Activated CD8-positive, alpha-beta T cell treated with anti-CD3 and anti-CD28 coated beads for 36 hours (primary cell): ENCODE data around the gene ZNF585A. TPM values are rescaled to one million over a fixed set of nuclear protein-coding genes. Genes with fewer than 3 reads are reported as not detected.
A peak's percentile ranks its signal among the peaks of the same experiment; 100 is the strongest.
"Not testable (repeated sequence)": the region's sequence is repeated elsewhere in the genome, so short reads cannot be mapped to it uniquely, and the experiment has no call there.

Experiments used
- ATAC-seq: fragments of 200-7000 bp; cut with Tn5 transposase; one replicate; pipeline ENCODE4 v1.10.0; 2021; ENCODE audit warnings: mild to moderate bottlenecking, moderate library complexity
- CTCF ChIA-PET: fragments of 350-600 bp; sonication (Branson Sonifier 250); formaldehyde crosslinking; loops from one replicate; lab custom pipeline; 2021; ENCODE audit warnings: antibody characterized with exemption; lab: Charles Lee
- POLR2A ChIA-PET: fragments of 350-600 bp; sonication (Branson Sonifier 250); formaldehyde crosslinking; loops from one replicate; lab custom pipeline; 2021; ENCODE audit warnings: antibody characterized with exemption; lab: Charles Lee
- DNase-seq: peaks from one replicate; pipeline ENCODE4 v3.0.0-alpha.2; 2020
- H3K27ac Mint-ChIP-seq: one replicate; pipeline ENCODE4 v1.8.0; 2021; ENCODE audit warnings: mild to moderate bottlenecking, mixed read lengths
- H3K27me3 Mint-ChIP-seq: one replicate; pipeline ENCODE4 v1.8.0; 2021; ENCODE audit warnings: mixed read lengths
- H3K36me3 Mint-ChIP-seq: one replicate; pipeline ENCODE4 v1.8.0; 2021; ENCODE audit warnings: low read depth, mixed read lengths
- H3K4me1 Mint-ChIP-seq: one replicate; pipeline ENCODE4 v1.8.0; 2021; ENCODE audit warnings: low read depth, mixed read lengths
- H3K4me3 Mint-ChIP-seq: one replicate; pipeline ENCODE4 v1.8.0; 2021; ENCODE audit warnings: mild to moderate bottlenecking, moderate library complexity, mixed read lengths
- H3K9me3 Mint-ChIP-seq: one replicate; pipeline ENCODE4 v1.8.0; 2021; ENCODE audit warnings: mixed read lengths
- CTCF ChIP-seq: fragments of 200-600 bp; IDR thresholded peaks from one replicate; pipeline ENCODE4 v1.8.0; 2022; ENCODE audit warnings: antibody characterized with exemption, mild to moderate bottlenecking
- intact Hi-C: fragments of 100-400 bp; cut with micrococcal nuclease; formaldehyde crosslinking; loops from one replicate; pipeline ENCODE4 v1.10.0; 2022
- total RNA-seq, 2 experiments: library from RNA; stranded (reverse); gene quantifications; one replicate each; pipeline ENCODE4 v1.2.3, GENCODE V29; 2021

Gene ZNF585A
- total RNA-seq, 2 experiments from 2014 or later: 7.0 to 9.5 TPM

GRCh38 chr19:37217775-37218591, 45.5 kb upstream of the ZNF585A start, which contains the start of gene ZNF383:
Gene ZNF383, plus strand, starts transcription at chr19:37218214. Its CDS starts 12,240 bp downstream, at chr19:37230454.
- intact Hi-C loops: no loop called here
- ATAC-seq: peak; percentile 90
- Mint-ChIP-seq H3K36me3 (peaks cover 45% of the 10 kb centered on the region), H3K4me1 (peaks cover 25% of the 10 kb centered on the region), H3K27me3 (no peaks in the 10 kb centered on the region), H3K4me3 (peak within 1 kb of the TSS; percentile 95), H3K9me3 (peaks cover 6% of the 10 kb centered on the region), H3K27ac (peak within 1 kb of the TSS; percentile 99)
- TF ChIP-seq CTCF: no peak
- DNase-seq: peak; percentile 90
- POLR2A ChIA-PET: interaction anchor here (0.9 to 1.6 kb wide), 3 partner anchors 9 to 689 kb away, joined by 3 to 5 read pairs (median 4); partner anchors contain the start of genes ZNF260 and ZNF420
- CTCF ChIA-PET: interaction anchor here (1.1 kb wide), 1 partner anchor 10 kb away, joined by 4 read pairs; no protein-coding TSS in a partner anchor

DNA sequence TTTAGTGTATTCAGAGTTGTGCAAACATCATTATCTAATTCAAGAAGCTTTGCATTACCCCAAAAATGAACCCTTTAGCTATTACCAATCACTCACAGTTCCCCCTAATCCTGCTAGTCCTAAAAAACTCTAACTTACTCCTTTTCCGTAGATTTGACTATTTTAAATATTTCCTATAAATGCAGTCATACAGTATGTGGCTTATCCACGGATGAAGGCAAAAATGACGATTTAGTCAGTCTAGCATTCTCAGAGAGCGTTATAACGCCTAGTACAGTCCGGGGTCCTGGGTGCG, 44.9 kb upstream of the ZNF585A start:
- Mint-ChIP-seq H3K27ac (peak overlapping the region; percentile 99), H3K27me3 (no peaks in the 10 kb centered on the region)
- no peak for ATAC-seq

GRCh38 chr19:37197768-37198167, 25.3 kb upstream of the ZNF585A start:
- H3K27ac Mint-ChIP-seq: no peak overlapping the region
- DNase-seq: no peak
- no peaks in the 10 kb centered on the region for H3K27me3 Mint-ChIP-seq
- no peak overlapping the region for H3K4me3 Mint-ChIP-seq
- no peak for TF ChIP-seq CTCF
- intact Hi-C loops: no loop called here
- no peaks in the 10 kb centered on the region for H3K4me1 Mint-ChIP-seq
- H3K36me3 Mint-ChIP-seq: peaks cover 78% of the 10 kb centered on the region
- ATAC-seq: no peak
- POLR2A ChIA-PET: no interaction called here
- CTCF ChIA-PET: no interaction called here
- H3K9me3 Mint-ChIP-seq: peaks cover 30% of the 10 kb centered on the region

More for the DNA sequence above, 44.9 kb upstream of the ZNF585A start:
- peaks cover 5% of the 10 kb centered on the region for H3K9me3 Mint-ChIP-seq
- no peak for TF ChIP-seq CTCF
- POLR2A ChIA-PET: interaction anchor here (0.9 to 1.6 kb wide), 3 partner anchors 9 to 689 kb away, joined by 3 to 5 read pairs (median 4); partner anchors contain the start of genes ZNF260 and ZNF420
- peak overlapping the region; percentile 95 for H3K4me3 Mint-ChIP-seq
- peaks cover 22% of the 10 kb centered on the region for H3K4me1 Mint-ChIP-seq
- intact Hi-C loops: no loop called here
- no peak for DNase-seq
- peaks cover 39% of the 10 kb centered on the region for H3K36me3 Mint-ChIP-seq
- CTCF ChIA-PET: interaction anchor here (1.1 kb wide), 1 partner anchor 11 kb away, joined by 4 read pairs; no protein-coding TSS in a partner anchor

DNA sequence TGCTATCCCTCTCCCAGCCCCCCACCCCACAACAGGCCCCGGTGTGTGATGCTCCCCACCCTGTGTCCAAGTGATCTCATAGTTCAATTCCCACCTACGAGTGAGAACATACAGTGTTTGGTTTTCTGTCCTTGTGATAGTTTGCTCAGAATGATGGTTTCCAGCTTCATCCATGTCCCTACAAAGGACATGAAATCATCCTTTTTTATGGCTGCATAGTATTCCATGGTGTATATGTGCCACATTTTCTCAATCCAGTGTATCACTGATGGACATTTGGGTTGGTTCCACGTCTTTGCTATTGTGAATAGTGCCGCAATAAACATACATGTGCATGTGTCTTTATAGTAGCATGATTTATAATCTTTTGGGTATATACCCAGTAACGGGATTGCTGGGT, 24.6 kb upstream of the ZNF585A start:
- H3K27ac Mint-ChIP-seq, POLR2A ChIA-PET, intact Hi-C loops, H3K4me3 Mint-ChIP-seq, DNase-seq, ATAC-seq, CTCF ChIA-PET, H3K4me1 Mint-ChIP-seq, H3K27me3 Mint-ChIP-seq: not testable (repeated sequence)
- Mint-ChIP-seq H3K36me3 (peaks cover 76% of the 10 kb centered on the region), H3K9me3 (peaks cover 31% of the 10 kb centered on the region)

GRCh38 chr19:37195248-37195647, 22.8 kb upstream of the ZNF585A start:
- intact Hi-C loops, DNase-seq, H3K4me3 Mint-ChIP-seq, ATAC-seq, CTCF ChIA-PET, H3K27me3 Mint-ChIP-seq, H3K27ac Mint-ChIP-seq, H3K4me1 Mint-ChIP-seq: not testable (repeated sequence)
- Mint-ChIP-seq H3K9me3 (peaks cover 36% of the 10 kb centered on the region), H3K36me3 (peaks cover 80% of the 10 kb centered on the region)
- POLR2A ChIA-PET: interaction anchor here (1.0 kb wide), 1 partner anchor 15 kb away, joined by 3 read pairs; the partner anchor contains the start of gene ZNF585B

DNA sequence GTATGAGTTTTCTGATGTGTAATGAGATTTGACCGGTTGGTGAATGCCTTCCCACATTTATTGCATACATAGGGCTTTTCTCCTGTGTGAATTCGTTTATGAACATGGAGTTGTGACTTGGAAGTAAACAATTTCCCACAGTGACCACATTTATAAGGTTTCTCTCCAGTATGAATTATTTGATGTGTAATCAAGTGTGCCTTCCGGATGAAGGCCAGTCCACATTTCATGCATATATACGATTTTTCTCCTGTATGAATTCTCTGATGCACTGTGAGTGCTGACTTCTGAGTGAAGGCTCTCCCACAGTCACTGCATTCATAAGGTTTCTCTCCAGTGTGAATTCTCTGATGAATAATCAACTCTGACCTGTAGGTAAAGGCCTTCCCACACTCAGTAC, 13.6 kb upstream of the ZNF585A start:
- not testable (repeated sequence) for H3K27me3 Mint-ChIP-seq

More for the DNA sequence above, 13.6 kb upstream of the ZNF585A start:
- Mint-ChIP-seq H3K9me3 (peaks cover 66% of the 10 kb centered on the region), H3K36me3 (peaks cover 75% of the 10 kb centered on the region)
- ATAC-seq, H3K4me1 Mint-ChIP-seq, H3K4me3 Mint-ChIP-seq, CTCF ChIA-PET, DNase-seq, POLR2A ChIA-PET, intact Hi-C loops, H3K27ac Mint-ChIP-seq: not testable (repeated sequence)
